ENCODE data around the gene RXFP3. TPM values are rescaled to one million over a fixed set of nuclear protein-coding genes. Genes with fewer than 3 reads are reported as not detected.

RXFP3 gene
- total RNA-seq, 4 donors from 2014 or later = not detected

DNA sequence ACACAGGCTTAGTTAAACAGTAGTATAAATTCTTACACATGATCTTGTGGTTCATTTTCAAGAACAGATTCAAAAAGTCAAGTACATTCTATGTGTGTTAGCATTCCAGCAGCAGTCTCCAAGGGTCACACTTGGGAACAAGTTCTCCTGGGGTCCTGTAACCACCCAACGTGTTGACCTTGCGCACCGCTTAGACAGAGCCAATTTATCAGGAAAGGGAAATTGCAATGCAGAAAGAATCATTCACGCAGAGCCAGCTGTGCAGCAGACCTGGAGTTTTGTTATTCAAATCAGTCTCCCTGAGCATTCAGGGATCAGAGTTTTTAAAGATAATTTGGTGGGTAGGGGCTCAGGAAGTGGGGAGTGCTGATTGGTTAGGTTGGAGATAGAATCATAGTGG lies 8.5 kb upstream of the RXFP3 start:
- TF ChIP-seq, protein P1, sequence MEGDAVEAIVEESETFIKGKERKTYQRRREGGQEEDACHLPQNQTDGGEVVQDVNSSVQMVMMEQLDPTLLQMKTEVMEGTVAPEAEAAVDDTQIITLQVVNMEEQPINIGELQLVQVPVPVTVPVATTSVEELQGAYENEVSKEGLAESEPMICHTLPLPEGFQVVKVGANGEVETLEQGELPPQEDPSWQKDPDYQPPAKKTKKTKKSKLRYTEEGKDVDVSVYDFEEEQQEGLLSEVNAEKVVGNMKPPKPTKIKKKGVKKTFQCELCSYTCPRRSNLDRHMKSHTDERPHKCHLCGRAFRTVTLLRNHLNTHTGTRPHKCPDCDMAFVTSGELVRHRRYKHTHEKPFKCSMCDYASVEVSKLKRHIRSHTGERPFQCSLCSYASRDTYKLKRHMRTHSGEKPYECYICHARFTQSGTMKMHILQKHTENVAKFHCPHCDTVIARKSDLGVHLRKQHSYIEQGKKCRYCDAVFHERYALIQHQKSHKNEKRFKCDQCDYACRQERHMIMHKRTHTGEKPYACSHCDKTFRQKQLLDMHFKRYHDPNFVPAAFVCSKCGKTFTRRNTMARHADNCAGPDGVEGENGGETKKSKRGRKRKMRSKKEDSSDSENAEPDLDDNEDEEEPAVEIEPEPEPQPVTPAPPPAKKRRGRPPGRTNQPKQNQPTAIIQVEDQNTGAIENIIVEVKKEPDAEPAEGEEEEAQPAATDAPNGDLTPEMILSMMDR (IDR thresholded peaks at IDR 0.05; ENCODE audit: low read depth) = no peak

DNA sequence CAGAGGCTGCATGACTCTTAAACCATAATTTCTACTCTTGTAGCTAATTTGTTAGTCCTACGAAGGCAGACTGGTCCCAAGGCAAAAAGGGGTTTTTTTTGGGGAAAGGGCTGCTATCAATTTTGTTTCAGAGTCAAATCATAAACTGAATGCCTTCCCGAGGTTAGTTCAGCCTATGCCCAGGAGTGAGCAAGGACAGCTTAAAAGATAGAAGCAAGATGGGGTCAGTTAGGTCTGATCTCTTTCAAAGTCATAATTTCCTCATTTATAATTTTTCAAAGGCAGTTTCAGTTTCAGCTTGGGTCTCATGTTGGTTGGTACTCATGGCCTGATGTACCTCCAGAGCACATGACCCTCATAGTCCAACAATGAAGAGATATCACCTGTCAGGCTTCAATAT lies 7.9 kb upstream of the RXFP3 start:
- TF ChIP-seq, protein P1 (IDR thresholded peaks at IDR 0.05; ENCODE audit: low read depth) = no peak

GRCh38 chr5:33929925-33930690 lies 6.1 kb upstream of the RXFP3 start:
- TF ChIP-seq, protein P1 (IDR thresholded peaks at IDR 0.05; ENCODE audit: low read depth) = no peak

- TF ChIP-seq, protein P1 (IDR thresholded peaks at IDR 0.05; ENCODE audit: low read depth) = no peak
These were observed 5.0 kb upstream of the RXFP3 start for GRCh38 chr5:33931136-33931535.

- TF ChIP-seq, protein P1 (IDR thresholded peaks at IDR 0.05; ENCODE audit: low read depth) = no peak
These were observed 2.4 kb upstream of the RXFP3 start for GRCh38 chr5:33933723-33934169.

GRCh38 chr5:33934176-33934575 lies 2.0 kb upstream of the RXFP3 start:
- TF ChIP-seq, protein P1 (IDR thresholded peaks at IDR 0.05; ENCODE audit: low read depth) = no peak

- TF ChIP-seq, protein P1 (IDR thresholded peaks at IDR 0.05; ENCODE audit: low read depth) = no peak
These were observed 194 bp upstream of the RXFP3 start for GRCh38 chr5:33936004-33936380.
